Neuronal stem cell (in vitro differentiated cells): ENCODE results near the gene RHBDL3.
A peak's percentile ranks its signal among the peaks of the same experiment; 100 is the strongest.
"Not testable (repeated sequence)": the region's sequence is repeated elsewhere in the genome, so short reads cannot be mapped to it uniquely, and the experiment has no call there.

Source experiments
- DNase-seq: peaks from one replicate; pipeline ENCODE4 v3.0.0-alpha.2; 2013; ENCODE audit warnings: low spot score
- H2AFZ ChIP-seq: one replicate; pipeline ENCODE4 v1.6.1; 2013; ENCODE audit warnings: mild to moderate bottlenecking, low read length, inconsistent platforms
- H2AK5ac ChIP-seq: 2 replicates; pipeline ENCODE4 v1.6.1; 2013; ENCODE audit warnings: low read depth, mild to moderate bottlenecking, inconsistent platforms, low read length, moderate library complexity, mixed read lengths
- H2BK120ac ChIP-seq: 2 replicates; pipeline ENCODE4 v1.6.1; 2013; ENCODE audit warnings: low read depth, mild to moderate bottlenecking, inconsistent platforms, low read length, moderate library complexity, mixed read lengths
- H2BK12ac ChIP-seq: one replicate; pipeline ENCODE4 v1.6.1; 2013; ENCODE audit warnings: low read length, inconsistent platforms
- H2BK15ac ChIP-seq: 2 replicates; pipeline ENCODE4 v1.6.1; 2013; ENCODE audit warnings: mild to moderate bottlenecking, low read length, inconsistent platforms, mixed read lengths
- H2BK5ac ChIP-seq: one replicate; pipeline ENCODE4 v1.6.1; 2013; ENCODE audit warnings: inconsistent platforms, mild to moderate bottlenecking, low read length, moderate library complexity
- H3K14ac ChIP-seq: one replicate; pipeline ENCODE4 v1.6.1; 2013; ENCODE audit warnings: low read length, inconsistent platforms
- H3K18ac ChIP-seq: 2 replicates; pipeline ENCODE4 v1.6.1; 2013; ENCODE audit warnings: low read length, inconsistent platforms
- H3K23ac ChIP-seq: 2 replicates; pipeline ENCODE4 v1.6.1; 2013; ENCODE audit warnings: low read depth, mild to moderate bottlenecking, mixed read lengths, low read length, inconsistent platforms; ENCODE audit not compliant: poor library complexity
- H3K27ac ChIP-seq: replicated peaks from 3 replicates; pipeline ENCODE4 v1.5.1; 2013; ENCODE audit warnings: low read length, inconsistent platforms
- H3K27me3 ChIP-seq, 3 experiments: 2 replicates each; pipeline ENCODE4 v1.6.1; 2013; ENCODE audit warnings: low read length in 3 of 3, mild to moderate bottlenecking in 2 of 3, inconsistent platforms in 1 of 3, low read depth in 1 of 3, mixed read lengths in 1 of 3, moderate library complexity in 1 of 3; ENCODE audit not compliant: control insufficient read depth in 3 of 3, insufficient read depth in 3 of 3
- H3K36me3 ChIP-seq, 2 donors: replicated peaks in 1 of 2; 2 replicates each; pipeline ENCODE4 v1.6.1; 2013; ENCODE audit warnings: low read length in 2 of 2; ENCODE audit not compliant: control insufficient read depth in 2 of 2, insufficient read depth in 2 of 2
- H3K4ac ChIP-seq: 2 replicates; pipeline ENCODE4 v1.6.1; 2013; ENCODE audit warnings: inconsistent platforms, mild to moderate bottlenecking, low read length, moderate library complexity
- H3K4me1 ChIP-seq, 2 donors: 1 replicate in 1 of 2; 2 replicates in 1 of 2; pipeline ENCODE4 v1.6.1; 2013; ENCODE audit warnings: low read length in 2 of 2, low read depth in 1 of 2; ENCODE audit not compliant: control insufficient read depth in 2 of 2, insufficient read depth in 1 of 2
- H3K4me2 ChIP-seq: one replicate; pipeline ENCODE4 v1.6.1; 2013; ENCODE audit warnings: mild to moderate bottlenecking, low read length, inconsistent platforms; ENCODE audit not compliant: insufficient read depth, poor library complexity, severe bottlenecking
- H3K4me3 ChIP-seq, 2 donors: 2 replicates each; pipeline ENCODE4 v1.5.1; 2013; ENCODE audit warnings: low read length in 2 of 2, mild to moderate bottlenecking in 2 of 2, inconsistent platforms in 1 of 2, moderate library complexity in 1 of 2
- H3K79me1 ChIP-seq: one replicate; pipeline ENCODE4 v1.6.1; 2013; ENCODE audit warnings: low read depth, mild to moderate bottlenecking, inconsistent platforms, low read length, moderate library complexity
- H3K9ac ChIP-seq: one replicate; pipeline ENCODE4 v1.6.1; 2013; ENCODE audit warnings: mild to moderate bottlenecking, low read depth, low read length, inconsistent platforms; ENCODE audit not compliant: poor library complexity
- H3K9me3 ChIP-seq, 2 donors: replicated peaks in 1 of 2; 2 replicates each; pipeline versions ENCODE3 to v1.6.1; 2013; ENCODE audit warnings: low read length in 2 of 2, mild to moderate bottlenecking in 2 of 2, inconsistent platforms in 1 of 2, low read depth in 1 of 2, mixed read lengths in 1 of 2, moderate library complexity in 1 of 2; ENCODE audit not compliant: control insufficient read depth in 2 of 2, insufficient read depth in 1 of 2
- H4K8ac ChIP-seq: one replicate; pipeline ENCODE4 v1.6.1; 2013; ENCODE audit warnings: low read depth, mild to moderate bottlenecking, inconsistent platforms, low read length, moderate library complexity
- H4K91ac ChIP-seq: one replicate; pipeline ENCODE4 v1.6.1; 2013; ENCODE audit warnings: low read length, low read depth, mild to moderate bottlenecking, inconsistent platforms; ENCODE audit not compliant: poor library complexity
- WGBS, 2 donors: extraction: QIAGEN DNeasy Blood & Tissue Kit; methylation state at CpG; one replicate each; pipeline ENCODE4 v1.1.7; 2013; ENCODE audit warnings: missing lambda C conversion rate in 2 of 2, mixed read lengths in 1 of 2; ENCODE audit not compliant: insufficient read length in 2 of 2, insufficient replicate concordance in 1 of 2; ENCODE audit errors: extremely low coverage in 2 of 2; 5-methylcytosine and 5-hydroxymethylcytosine counted together

Gene RHBDL3

GRCh38 chr17:32317353-32317752, 51.7 kb downstream of the RHBDL3 start:
- no peak overlapping the region for H4K91ac ChIP-seq
- peaks cover 5 to 9% of the 10 kb centered on the region in 2 donors for H3K4me1 ChIP-seq
- H3K27ac ChIP-seq = no peak overlapping the region
- H3K36me3 ChIP-seq = no peaks in the 10 kb centered on the region
- DNase-seq = no peak
- no peak overlapping the region for H2BK15ac ChIP-seq
- H3K14ac ChIP-seq = no peak overlapping the region
- H3K79me1 ChIP-seq = no peaks in the 10 kb centered on the region
- 100% methylated on average over 1 of the region's 4 CpGs; no CpG with 5 or more reads in 1 of the 2 donors for WGBS, 2 donors
- no peak overlapping the region for H2AFZ ChIP-seq
- no peak overlapping the region for H3K9ac ChIP-seq
- H2BK5ac ChIP-seq = no peak overlapping the region
- H3K27me3 ChIP-seq = no peaks in the 10 kb centered on the region
- no peak overlapping the region for H2BK120ac ChIP-seq
- H4K8ac ChIP-seq = no peak overlapping the region
- H3K18ac ChIP-seq = no peak overlapping the region
- H3K4me2 ChIP-seq = no peak overlapping the region
- no peak overlapping the region for H3K4me3 ChIP-seq
- H3K9me3 ChIP-seq = peaks cover 0 to 6% of the 10 kb centered on the region in 2 donors
- no peak overlapping the region for H2BK12ac ChIP-seq
- H3K4ac ChIP-seq = no peak overlapping the region
- H2AK5ac ChIP-seq = no peak overlapping the region
- no peak overlapping the region for H3K23ac ChIP-seq

GRCh38 chr17:32318071-32318470, 52.4 kb downstream of the RHBDL3 start:
- Histone ChIP-seq H3K14ac (no peak overlapping the region), H3K18ac (no peak overlapping the region), H2BK5ac (no peak overlapping the region), H3K9me3 (peaks cover 0 to 6% of the 10 kb centered on the region in 2 donors), H2AFZ (no peak overlapping the region), H3K9ac (no peak overlapping the region), H4K8ac (no peak overlapping the region), H3K23ac (no peak overlapping the region), H3K27ac (no peak overlapping the region), H3K4ac (no peak overlapping the region), H3K79me1 (no peaks in the 10 kb centered on the region), H3K36me3 (no peaks in the 10 kb centered on the region), H3K27me3 (no peaks in the 10 kb centered on the region), H4K91ac (no peak overlapping the region), H2AK5ac (no peak overlapping the region), H3K4me3 (no peak overlapping the region), H3K4me1 (peaks cover 7 to 13% of the 10 kb centered on the region in 2 donors), H2BK120ac (no peak overlapping the region), H2BK15ac (no peak overlapping the region), H3K4me2 (no peak overlapping the region), H2BK12ac (no peak overlapping the region)
- no peak for DNase-seq
- no CpG with 5 or more reads among the region's 8 CpGs for WGBS, 2 donors

GRCh38 chr17:32319548-32319905, 53.9 kb downstream of the RHBDL3 start:
- no CpG with 5 or more reads among the region's 5 CpGs for WGBS, 2 donors
- H3K14ac ChIP-seq = no peak overlapping the region
- no peaks in the 10 kb centered on the region for H3K79me1 ChIP-seq
- H3K27ac ChIP-seq = no peak overlapping the region
- H3K4me2 ChIP-seq = no peak overlapping the region
- H3K23ac ChIP-seq = no peak overlapping the region
- H2AFZ ChIP-seq = no peak overlapping the region
- no peak overlapping the region for H4K8ac ChIP-seq
- no peak overlapping the region for H2AK5ac ChIP-seq
- H3K18ac ChIP-seq = no peak overlapping the region
- no peak overlapping the region for H2BK5ac ChIP-seq
- peak; percentile 61 for DNase-seq
- peaks cover 0 to 6% of the 10 kb centered on the region in 2 donors for H3K9me3 ChIP-seq
- H3K36me3 ChIP-seq = no peaks in the 10 kb centered on the region
- H2BK15ac ChIP-seq = no peak overlapping the region
- H2BK12ac ChIP-seq = no peak overlapping the region
- no peak overlapping the region for H4K91ac ChIP-seq
- H3K4ac ChIP-seq = no peak overlapping the region
- no peak overlapping the region for H3K9ac ChIP-seq
- no peak overlapping the region for H3K4me3 ChIP-seq
- H3K27me3 ChIP-seq = no peaks in the 10 kb centered on the region
- H3K4me1 ChIP-seq = peaks cover 7 to 25% of the 10 kb centered on the region in 2 donors
- H2BK120ac ChIP-seq = no peak overlapping the region

GRCh38 chr17:32320080-32320479, 54.4 kb downstream of the RHBDL3 start:
- H2AFZ ChIP-seq, H4K8ac ChIP-seq, H4K91ac ChIP-seq, H2BK5ac ChIP-seq, H3K23ac ChIP-seq, H3K79me1 ChIP-seq, H2AK5ac ChIP-seq, H2BK120ac ChIP-seq, H2BK12ac ChIP-seq, H3K14ac ChIP-seq, H3K4me2 ChIP-seq, H3K4me3 ChIP-seq, H3K27ac ChIP-seq, H2BK15ac ChIP-seq, H3K9me3 ChIP-seq, H3K9ac ChIP-seq, DNase-seq, H3K18ac ChIP-seq, H3K27me3 ChIP-seq, H3K4ac ChIP-seq, H3K36me3 ChIP-seq: not testable (repeated sequence)
- WGBS, 2 donors = no CpG with 5 or more reads among the region's 6 CpGs
- H3K4me1 ChIP-seq = peaks cover 5 to 21% of the 10 kb centered on the region in 2 donors
